ENCODE results near the gene SYNE2.
"Not testable (repeated sequence)": the region's sequence is repeated elsewhere in the genome, so short reads cannot be mapped to it uniquely, and the experiment has no call there.

The SYNE2 gene

DNA sequence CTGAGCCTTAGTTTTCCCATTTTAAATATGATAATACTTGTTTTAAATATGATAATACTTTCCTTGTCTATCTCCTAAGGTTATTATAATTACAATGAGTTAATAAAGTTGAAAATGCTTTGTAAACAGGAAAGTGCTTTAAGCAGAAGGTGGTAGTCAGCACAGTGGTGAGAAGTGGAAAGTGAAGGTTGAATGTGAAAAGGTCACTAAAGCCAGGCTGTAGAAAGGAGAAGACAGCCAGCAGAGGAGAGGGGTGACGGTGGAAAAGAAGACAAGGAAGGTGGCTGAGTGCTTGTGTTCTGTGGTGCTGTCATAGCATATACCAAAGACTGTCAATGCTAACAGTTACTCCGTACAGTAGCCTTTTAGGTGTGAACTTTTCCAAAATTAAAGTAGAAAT is 323.5 kb downstream of the SYNE2 start:
- H3K27ac ChIP-seq: no peak overlapping the region
- H3K4me3 ChIP-seq: no peak overlapping the region
- TF ChIP-seq, protein P1, sequence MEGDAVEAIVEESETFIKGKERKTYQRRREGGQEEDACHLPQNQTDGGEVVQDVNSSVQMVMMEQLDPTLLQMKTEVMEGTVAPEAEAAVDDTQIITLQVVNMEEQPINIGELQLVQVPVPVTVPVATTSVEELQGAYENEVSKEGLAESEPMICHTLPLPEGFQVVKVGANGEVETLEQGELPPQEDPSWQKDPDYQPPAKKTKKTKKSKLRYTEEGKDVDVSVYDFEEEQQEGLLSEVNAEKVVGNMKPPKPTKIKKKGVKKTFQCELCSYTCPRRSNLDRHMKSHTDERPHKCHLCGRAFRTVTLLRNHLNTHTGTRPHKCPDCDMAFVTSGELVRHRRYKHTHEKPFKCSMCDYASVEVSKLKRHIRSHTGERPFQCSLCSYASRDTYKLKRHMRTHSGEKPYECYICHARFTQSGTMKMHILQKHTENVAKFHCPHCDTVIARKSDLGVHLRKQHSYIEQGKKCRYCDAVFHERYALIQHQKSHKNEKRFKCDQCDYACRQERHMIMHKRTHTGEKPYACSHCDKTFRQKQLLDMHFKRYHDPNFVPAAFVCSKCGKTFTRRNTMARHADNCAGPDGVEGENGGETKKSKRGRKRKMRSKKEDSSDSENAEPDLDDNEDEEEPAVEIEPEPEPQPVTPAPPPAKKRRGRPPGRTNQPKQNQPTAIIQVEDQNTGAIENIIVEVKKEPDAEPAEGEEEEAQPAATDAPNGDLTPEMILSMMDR (IDR thresholded peaks at IDR 0.05): no peak
- no peak for DNase-seq (ENCODE audit: low spot score)

DNA sequence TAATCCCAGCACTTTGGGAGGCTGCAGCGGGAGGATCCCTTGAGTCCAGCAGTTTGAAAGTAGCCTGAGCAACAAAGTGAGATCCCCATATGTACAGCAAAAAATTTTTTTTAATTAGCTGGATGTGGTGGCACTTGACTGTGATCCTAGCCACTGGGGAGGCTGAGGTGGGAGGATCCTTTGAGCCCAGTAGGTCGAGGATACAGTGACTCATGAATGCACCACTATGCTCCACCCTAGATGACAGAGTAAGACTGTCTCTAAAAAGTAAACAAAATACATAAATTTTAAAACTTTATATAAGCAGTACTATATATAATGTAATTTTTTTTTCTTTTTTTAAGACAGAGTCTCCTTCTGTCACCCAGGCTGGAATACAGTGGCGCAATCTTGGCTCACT is 326.0 kb downstream of the SYNE2 start:
- no peak overlapping the region for H3K4me3 ChIP-seq
- TF ChIP-seq, protein P1 (IDR thresholded peaks at IDR 0.05): no peak
- no peak for DNase-seq (ENCODE audit: low spot score)
- no peak overlapping the region for H3K27ac ChIP-seq

DNA sequence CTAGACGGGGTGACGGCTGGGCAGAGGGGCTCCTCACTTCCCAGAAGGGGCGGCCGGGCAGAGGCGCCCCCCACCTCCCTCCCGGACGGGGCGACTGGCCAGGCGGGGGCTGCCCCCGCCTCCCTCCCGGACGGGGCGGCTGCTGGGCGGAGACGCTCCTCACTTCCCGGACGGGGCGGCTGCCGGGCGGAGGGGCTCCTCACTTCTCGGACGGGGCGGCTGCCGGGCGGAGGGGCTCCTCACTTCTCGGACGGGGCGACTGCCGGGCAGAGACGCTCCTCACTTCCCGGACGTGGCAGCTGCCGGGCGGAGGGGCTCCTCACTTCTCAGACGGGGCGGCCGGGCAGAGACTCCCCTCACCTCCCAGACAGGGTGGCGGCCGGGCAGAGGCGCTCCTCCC is 330.1 kb downstream of the SYNE2 start:
- not testable (repeated sequence) for H3K27ac ChIP-seq; DNase-seq (ENCODE audit: low spot score); H3K4me3 ChIP-seq

DNA sequence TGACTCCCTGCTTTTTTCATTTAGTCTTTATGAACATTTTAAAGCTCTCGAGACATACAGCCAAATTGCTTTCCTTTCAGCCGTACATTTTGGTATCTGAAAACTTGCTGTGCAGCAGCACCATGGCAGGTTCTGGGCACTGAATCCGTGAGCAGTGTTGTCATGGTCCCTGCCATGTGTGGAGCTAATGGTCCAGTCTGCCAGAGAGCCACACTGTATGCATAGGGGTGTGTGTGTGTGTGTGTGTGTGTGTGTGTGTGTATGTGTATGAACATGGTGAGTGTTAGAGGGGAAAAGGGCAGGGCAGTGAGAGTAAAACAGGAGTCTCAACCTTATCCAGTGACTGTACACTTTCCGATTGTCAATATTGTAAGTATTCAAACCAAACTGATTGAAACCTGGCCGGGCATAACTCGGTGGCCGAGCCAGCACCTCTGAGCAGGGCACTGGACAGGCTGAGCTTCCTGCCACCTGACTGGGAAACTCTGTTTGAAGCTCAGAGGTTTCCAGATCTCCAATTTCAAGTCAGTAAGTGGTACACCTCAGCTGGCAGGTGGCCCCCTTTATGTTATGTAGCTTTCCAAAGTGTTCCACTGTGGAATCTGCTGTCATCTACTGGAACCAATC is 331.4 kb downstream of the SYNE2 start:
- no peak overlapping the region for H3K27ac ChIP-seq
- no peak for DNase-seq (ENCODE audit: low spot score)

DNA sequence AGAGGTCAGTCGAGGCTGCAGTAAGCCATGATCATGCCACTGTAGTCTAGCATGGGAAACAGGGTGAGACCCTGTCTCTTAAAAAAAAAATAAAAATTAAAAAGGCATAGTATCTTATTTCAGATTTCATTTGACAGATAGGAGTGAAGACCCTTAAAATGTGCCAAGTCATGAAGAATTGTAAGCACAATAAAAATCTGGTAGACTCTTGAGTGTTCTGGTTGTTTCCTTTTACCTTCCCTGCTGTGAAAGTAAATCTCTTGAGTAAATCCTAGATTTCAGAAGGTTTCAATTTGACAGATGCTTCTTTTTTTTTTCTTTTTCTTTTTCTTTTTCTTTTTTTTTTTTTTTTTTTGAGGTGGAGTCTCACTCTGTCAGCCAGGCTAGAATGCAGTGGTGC is 332.4 kb downstream of the SYNE2 start:
- no peak overlapping the region for H3K27ac ChIP-seq
- DNase-seq (ENCODE audit: low spot score): no peak
- no peak overlapping the region for H3K4me3 ChIP-seq
- TF ChIP-seq, protein P1 (IDR thresholded peaks at IDR 0.05): no peak

More for the DNA sequence above, 331.4 kb downstream of the SYNE2 start:
- H3K4me3 ChIP-seq: no peak overlapping the region
- TF ChIP-seq, protein P1 (IDR thresholded peaks at IDR 0.05): no peak

DNA sequence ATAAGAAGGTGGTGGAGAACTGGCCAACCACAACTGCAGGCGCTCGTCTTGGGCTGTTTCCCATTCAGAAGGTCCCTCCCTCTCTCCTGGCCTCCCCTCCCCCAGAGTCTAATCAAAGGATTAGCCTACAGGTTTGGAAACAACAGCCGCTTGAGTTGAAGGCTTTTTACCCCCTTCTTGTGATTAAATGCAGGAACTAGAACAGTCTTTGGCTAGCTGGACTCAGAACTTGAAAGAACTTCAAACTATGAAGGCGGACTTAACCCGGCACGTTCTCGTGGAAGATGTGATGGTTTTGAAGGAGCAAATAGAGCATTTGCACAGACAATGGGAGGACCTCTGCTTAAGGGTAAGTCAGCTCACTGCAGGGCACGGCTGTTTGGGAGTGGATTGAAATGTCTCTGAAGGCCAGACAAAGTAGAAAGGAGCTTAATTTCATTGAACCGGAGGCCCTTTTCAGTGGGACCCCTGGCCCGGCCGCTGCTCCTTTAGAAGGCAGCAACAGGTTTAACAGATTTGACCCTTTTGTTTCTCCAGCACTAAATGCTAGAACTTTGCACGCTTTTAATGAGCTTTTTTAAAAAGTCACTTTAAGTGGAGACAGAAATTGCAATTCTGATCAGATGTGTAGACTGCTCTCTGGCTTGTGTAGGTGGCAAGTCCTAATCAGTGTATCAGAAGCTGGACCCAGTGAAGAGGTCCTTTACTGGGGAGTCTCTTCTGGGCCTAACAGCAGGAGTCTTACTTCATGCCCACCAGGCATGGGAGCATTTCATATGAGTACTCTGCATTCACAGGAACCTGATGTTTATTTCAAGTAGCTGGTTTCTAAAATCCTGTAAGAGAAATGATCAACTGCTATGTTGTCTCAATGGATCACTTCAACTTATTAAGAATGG is 333.7 kb downstream of the SYNE2 start:
- no peak overlapping the region for H3K4me3 ChIP-seq
- no peak for DNase-seq (ENCODE audit: low spot score)
- TF ChIP-seq, protein P1 (IDR thresholded peaks at IDR 0.05): no peak
- no peak overlapping the region for H3K27ac ChIP-seq

DNA sequence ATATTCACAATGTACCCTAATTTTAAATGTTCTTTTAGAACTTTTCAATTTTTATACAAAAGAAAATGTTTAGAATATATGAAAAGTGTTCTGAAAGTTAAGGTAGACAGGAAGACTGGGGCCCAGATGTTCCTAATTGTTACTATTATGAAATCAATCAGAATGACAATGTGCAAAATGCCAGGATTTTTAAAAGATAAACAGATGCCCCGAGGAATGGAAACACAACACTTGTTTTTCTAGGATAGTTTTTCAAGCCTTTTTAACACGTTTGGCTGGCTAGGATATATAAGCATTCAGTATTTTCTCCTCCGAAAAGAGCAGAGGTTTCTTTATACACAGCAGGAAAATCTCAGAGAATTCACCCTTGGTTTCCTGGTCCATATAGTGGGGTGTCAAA is 334.5 kb downstream of the SYNE2 start:
- DNase-seq (ENCODE audit: low spot score): no peak
- no peak overlapping the region for H3K4me3 ChIP-seq
- TF ChIP-seq, protein P1 (IDR thresholded peaks at IDR 0.05): no peak
- no peak overlapping the region for H3K27ac ChIP-seq

All from coronary artery (tissue), 2 donors.